SU-DHL-6 (cell line): Measurements from ENCODE around the gene NID1.

Source experiments
- H2AFZ ChIP-seq: fragments of 200-600 bp; sonication (generic); 2 replicates; pipeline ENCODE4 v1.6.1; 2014; ENCODE audit warnings: low read depth, mild to moderate bottlenecking, moderate library complexity, mixed read lengths, antibody characterized with exemption, low read length; ENCODE audit not compliant: severe bottlenecking
- H3F3A ChIP-seq: fragments of 200-600 bp; shearing (Covaris generic); 2 replicates; pipeline ENCODE4 v1.6.0; 2016; ENCODE audit warnings: antibody characterized with exemption, mild to moderate bottlenecking; ENCODE audit not compliant: insufficient read depth
- H3K27ac ChIP-seq: fragments of 200-600 bp; sonication (generic); 2 replicates; pipeline ENCODE4 v1.5.1; 2016; ENCODE audit warnings: low read depth, mild to moderate bottlenecking, low read length, moderate library complexity, mixed read lengths
- H3K27me3 ChIP-seq: fragments of 200-600 bp; sonication (generic), shearing (Covaris generic); 2 replicates; pipeline ENCODE4 v1.6.0; 2014; ENCODE audit warnings: mild to moderate bottlenecking, low read length
- H3K36me3 ChIP-seq: fragments of 200-600 bp; sonication (generic); 2 replicates; pipeline ENCODE4 v1.6.1; 2014; ENCODE audit warnings: mild to moderate bottlenecking, low read length, mixed read lengths
- H3K4me2 ChIP-seq: fragments of 300-600, 200-600 bp; shearing (Covaris generic), sonication (generic); 2 replicates; pipeline ENCODE4 v1.6.0; 2014; ENCODE audit warnings: low read length, low read depth, mild to moderate bottlenecking; ENCODE audit not compliant: poor library complexity, severe bottlenecking
- H3K4me3 ChIP-seq: fragments of 200-600 bp; sonication (generic); 2 replicates; pipeline ENCODE4 v1.5.1; 2014; ENCODE audit warnings: antibody characterized with exemption, low read length, mild to moderate bottlenecking, mixed read lengths; ENCODE audit not compliant: insufficient read depth, poor library complexity, severe bottlenecking
- H3K79me2 ChIP-seq: fragments of 200-600 bp; sonication (generic); 2 replicates; pipeline ENCODE4 v1.6.1; 2014; ENCODE audit warnings: mild to moderate bottlenecking, low read length, moderate library complexity; ENCODE audit not compliant: insufficient read depth
- H3K9ac ChIP-seq: fragments of 200-600 bp; sonication (generic); 2 replicates; pipeline ENCODE4 v1.7.0; 2014; ENCODE audit warnings: mild to moderate bottlenecking, low read length
- H3K9me2 ChIP-seq: fragments of 200-600 bp; sonication (generic); replicated peaks from 2 replicates; pipeline ENCODE4 v1.6.1; 2014; ENCODE audit warnings: low read length; ENCODE audit not compliant: insufficient read depth
- H3K9me3 ChIP-seq: fragments of 200-600 bp; sonication (generic); 2 replicates; pipeline ENCODE4 v1.6.1; 2014; ENCODE audit warnings: low read length, mixed read lengths; ENCODE audit not compliant: insufficient read depth
- H4K20me1 ChIP-seq: fragments of 200-600 bp; sonication (generic); 2 replicates; pipeline ENCODE4 v1.6.1; 2014; ENCODE audit warnings: low read depth, mild to moderate bottlenecking, antibody characterized with exemption, low read length, moderate library complexity, mixed read lengths
- EZH2phosphoT487 ChIP-seq: fragments of 200-600 bp; sonication (generic), shearing (Covaris generic); conservative IDR thresholded peaks from 2 replicates; pipeline ENCODE4 v1.6.1; 2018; ENCODE audit warnings: mild to moderate bottlenecking, antibody characterized with exemption, low read length, moderate library complexity, mixed read lengths
- TF ChIP-seq, protein P1 (sequence below): fragments of 200-600 bp; sonication (generic); IDR thresholded peaks from one replicate; pipeline ENCODE4 v1.5.1; 2017; ENCODE audit warnings: antibody characterized with exemption, mild to moderate bottlenecking, low read length, moderate library complexity; ENCODE audit not compliant: insufficient read depth, poor library complexity, severe bottlenecking

Gene NID1

DNA sequence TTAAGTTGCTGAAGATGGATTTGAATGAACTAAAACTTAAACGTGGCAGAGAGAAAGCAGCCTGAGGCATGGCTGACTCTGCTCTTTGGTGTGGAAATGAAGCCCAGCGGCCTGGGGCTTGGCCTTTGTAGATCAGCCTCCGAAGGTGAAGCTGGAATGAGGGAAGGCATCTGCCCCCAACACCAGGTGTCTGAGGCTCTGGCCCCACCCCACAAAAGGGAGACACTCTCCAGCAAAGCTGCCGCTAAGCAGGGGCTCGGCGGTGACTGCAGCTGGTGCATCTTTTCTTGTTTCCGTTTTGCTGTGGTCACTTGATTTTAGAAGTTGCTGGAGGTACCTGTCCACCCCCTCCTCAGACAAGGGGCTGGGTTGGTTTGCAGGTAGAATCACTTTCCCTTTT is 38.2 kb upstream of the NID1 start:
- Histone ChIP-seq H3K27ac (no peak overlapping the region), H3K4me2 (no peak overlapping the region), H3K9me2 (no peaks in the 10 kb centered on the region), H3K4me3 (no peak overlapping the region), H3K79me2 (no peaks in the 10 kb centered on the region), H4K20me1 (no peaks in the 10 kb centered on the region), H2AFZ (no peak overlapping the region), H3K36me3 (no peaks in the 10 kb centered on the region), H3K9me3 (no peaks in the 10 kb centered on the region), H3K27me3 (no peaks in the 10 kb centered on the region), H3K9ac (no peak overlapping the region), H3F3A (no peaks in the 10 kb centered on the region)
- TF ChIP-seq EZH2phosphoT487: no peak
- TF ChIP-seq, protein P1, sequence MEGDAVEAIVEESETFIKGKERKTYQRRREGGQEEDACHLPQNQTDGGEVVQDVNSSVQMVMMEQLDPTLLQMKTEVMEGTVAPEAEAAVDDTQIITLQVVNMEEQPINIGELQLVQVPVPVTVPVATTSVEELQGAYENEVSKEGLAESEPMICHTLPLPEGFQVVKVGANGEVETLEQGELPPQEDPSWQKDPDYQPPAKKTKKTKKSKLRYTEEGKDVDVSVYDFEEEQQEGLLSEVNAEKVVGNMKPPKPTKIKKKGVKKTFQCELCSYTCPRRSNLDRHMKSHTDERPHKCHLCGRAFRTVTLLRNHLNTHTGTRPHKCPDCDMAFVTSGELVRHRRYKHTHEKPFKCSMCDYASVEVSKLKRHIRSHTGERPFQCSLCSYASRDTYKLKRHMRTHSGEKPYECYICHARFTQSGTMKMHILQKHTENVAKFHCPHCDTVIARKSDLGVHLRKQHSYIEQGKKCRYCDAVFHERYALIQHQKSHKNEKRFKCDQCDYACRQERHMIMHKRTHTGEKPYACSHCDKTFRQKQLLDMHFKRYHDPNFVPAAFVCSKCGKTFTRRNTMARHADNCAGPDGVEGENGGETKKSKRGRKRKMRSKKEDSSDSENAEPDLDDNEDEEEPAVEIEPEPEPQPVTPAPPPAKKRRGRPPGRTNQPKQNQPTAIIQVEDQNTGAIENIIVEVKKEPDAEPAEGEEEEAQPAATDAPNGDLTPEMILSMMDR: no peak

DNA sequence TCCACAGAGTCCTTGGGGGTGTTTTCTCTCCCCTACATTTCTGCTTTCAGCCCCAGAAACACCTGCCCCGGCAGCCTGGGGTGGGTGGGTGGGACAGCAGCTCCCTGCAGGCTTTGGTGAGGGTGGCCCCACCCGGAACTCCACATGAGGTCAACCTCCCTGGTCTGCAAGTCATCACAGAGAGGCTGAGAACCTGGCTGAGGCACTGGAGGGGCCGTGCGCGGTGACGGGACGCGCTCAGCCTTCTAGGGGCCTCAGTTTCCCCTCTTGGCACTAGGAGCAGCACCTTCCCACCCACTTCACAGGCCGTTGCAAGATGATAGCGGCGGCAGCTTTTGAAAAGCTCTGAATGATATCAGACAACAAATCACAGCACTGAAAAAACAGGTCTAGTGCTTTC is 37.7 kb upstream of the NID1 start:
- H3K79me2 ChIP-seq: no peaks in the 10 kb centered on the region
- no peaks in the 10 kb centered on the region for H3K27me3 ChIP-seq
- H3K4me2 ChIP-seq: no peak overlapping the region
- H3K4me3 ChIP-seq: no peak overlapping the region
- H3K36me3 ChIP-seq: no peaks in the 10 kb centered on the region
- no peak overlapping the region for H3K9ac ChIP-seq
- H4K20me1 ChIP-seq: no peaks in the 10 kb centered on the region
- no peak overlapping the region for H2AFZ ChIP-seq
- no peaks in the 10 kb centered on the region for H3K9me3 ChIP-seq
- TF ChIP-seq EZH2phosphoT487: no peak
- TF ChIP-seq, protein P1: no peak
- H3K27ac ChIP-seq: no peak overlapping the region
- no peaks in the 10 kb centered on the region for H3F3A ChIP-seq
- no peaks in the 10 kb centered on the region for H3K9me2 ChIP-seq

DNA sequence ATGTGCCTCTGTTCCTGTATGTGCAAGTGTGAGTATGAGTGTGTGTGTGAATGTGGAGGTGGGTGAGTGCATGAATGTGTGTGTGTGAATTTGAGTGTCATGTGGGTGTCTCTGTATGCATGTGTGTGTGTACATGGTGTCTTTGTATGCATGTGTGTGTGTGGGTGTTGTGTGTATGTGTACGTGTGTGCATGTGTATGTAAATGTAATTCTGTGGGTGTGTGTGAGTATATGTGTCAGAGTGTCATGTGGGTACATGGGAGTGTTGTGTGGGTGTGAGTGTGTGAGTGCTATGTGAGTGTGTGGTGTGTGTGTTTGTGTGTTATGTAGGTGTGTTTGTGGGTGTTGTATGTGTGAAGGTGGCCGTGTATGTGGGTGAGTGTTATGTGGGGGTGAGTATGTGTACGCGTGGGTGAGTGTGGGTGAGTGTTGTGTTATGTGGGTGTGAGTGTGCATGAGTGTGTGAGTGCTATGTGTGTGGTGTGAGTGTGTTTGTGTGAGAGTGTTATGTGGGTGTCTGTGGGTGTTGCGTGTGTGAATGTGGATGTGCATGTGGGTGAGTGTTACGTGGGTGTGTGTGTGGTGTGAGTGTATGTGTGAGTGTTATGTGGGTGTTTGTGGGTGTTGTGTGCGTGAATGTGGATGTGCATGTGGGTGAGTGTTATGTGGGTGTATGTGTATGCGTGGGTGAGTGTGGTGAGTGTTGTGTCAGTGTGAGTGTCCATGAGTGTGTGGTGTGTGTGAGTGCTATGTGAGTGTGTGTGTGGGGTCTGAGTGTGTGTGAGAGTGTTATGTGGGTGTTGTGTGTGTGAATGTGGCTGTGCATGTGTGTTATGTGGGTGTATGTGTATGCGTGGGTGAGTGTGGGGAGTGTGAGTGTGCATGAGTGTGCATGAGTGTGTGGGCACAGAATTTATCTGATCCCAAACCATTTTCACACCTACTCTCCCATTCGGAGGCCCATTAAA is 36.6 kb upstream of the NID1 start:
- no peaks in the 10 kb centered on the region for H3K36me3 ChIP-seq
- H3K27ac ChIP-seq: no peak overlapping the region
- no peaks in the 10 kb centered on the region for H3F3A ChIP-seq
- no peaks in the 10 kb centered on the region for H3K9me3 ChIP-seq
- H3K9me2 ChIP-seq: no peaks in the 10 kb centered on the region
- H2AFZ ChIP-seq: no peak overlapping the region
- TF ChIP-seq, protein P1: no peak
- TF ChIP-seq EZH2phosphoT487: no peak
- H3K9ac ChIP-seq: no peak overlapping the region
- no peaks in the 10 kb centered on the region for H3K27me3 ChIP-seq
- H3K4me3 ChIP-seq: no peak overlapping the region
- H3K4me2 ChIP-seq: no peak overlapping the region
- no peaks in the 10 kb centered on the region for H3K79me2 ChIP-seq
- H4K20me1 ChIP-seq: no peaks in the 10 kb centered on the region
